Right renal cortex interstitium (tissue), 3 donors: Measurements from ENCODE around the gene SPAM1. TPM values are rescaled to one million over a fixed set of nuclear protein-coding genes. Genes with fewer than 3 reads are reported as not detected.
"Not testable (repeated sequence)": the region's sequence is repeated elsewhere in the genome, so short reads cannot be mapped to it uniquely, and the experiment has no call there.

Source experiments
- DNase-seq, 3 donors: peaks; one replicate each; pipeline ENCODE4 v3.0.0-alpha.2; 2013; ENCODE audit warnings: low read depth in 3 of 3, low spot score in 2 of 3
- polyA plus RNA-seq, 3 donors: library from polyadenylated mRNA; unstranded; fragments of 120-200 nt; gene quantifications; one replicate each; pipeline ENCODE4 v1.2.1, GENCODE V29; 2013; ENCODE audit not compliant: insufficient read length in 3 of 3

Gene SPAM1
- polyA plus RNA-seq, 3 donors: not detected

DNA sequence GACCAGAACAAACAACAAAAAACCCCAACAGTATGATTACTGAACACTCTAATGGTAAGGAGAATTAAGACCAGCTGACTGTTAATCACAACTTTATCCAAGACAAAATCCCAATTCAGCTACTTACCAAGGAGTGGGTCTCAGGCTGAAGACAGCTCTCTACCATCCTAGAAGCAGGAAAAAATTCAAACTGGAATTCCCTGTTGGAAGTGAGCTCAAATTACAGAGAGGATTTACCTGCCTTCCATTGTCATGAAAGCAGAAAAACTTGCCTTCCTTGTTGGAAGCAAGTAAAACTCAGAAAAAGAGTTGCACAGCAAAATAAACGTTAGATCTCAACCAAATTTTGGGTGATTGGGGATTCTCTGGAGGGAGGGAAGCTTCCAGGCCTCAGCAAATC lies 20.9 kb downstream of the SPAM1 start:
- DNase-seq: no peak

DNA sequence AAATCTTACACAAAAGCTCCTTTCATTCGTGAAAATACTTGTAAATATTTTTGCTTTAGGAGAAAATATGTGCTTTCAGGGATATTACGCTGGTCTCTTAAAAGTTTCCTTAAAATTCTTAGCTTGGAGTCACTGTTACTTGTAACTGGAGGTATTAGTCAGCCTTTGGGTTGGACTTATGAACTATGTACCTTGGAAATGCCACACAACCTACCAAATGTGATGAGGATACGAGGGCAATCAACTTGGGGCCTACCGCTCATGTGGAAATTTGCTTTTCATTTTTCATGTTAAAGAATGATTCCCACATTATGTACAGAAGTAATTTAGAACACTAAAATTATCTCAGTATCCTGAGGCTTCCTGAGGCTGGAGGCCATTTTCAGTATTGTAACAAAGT lies 23.1 kb downstream of the SPAM1 start:
- DNase-seq: no peak

DNA sequence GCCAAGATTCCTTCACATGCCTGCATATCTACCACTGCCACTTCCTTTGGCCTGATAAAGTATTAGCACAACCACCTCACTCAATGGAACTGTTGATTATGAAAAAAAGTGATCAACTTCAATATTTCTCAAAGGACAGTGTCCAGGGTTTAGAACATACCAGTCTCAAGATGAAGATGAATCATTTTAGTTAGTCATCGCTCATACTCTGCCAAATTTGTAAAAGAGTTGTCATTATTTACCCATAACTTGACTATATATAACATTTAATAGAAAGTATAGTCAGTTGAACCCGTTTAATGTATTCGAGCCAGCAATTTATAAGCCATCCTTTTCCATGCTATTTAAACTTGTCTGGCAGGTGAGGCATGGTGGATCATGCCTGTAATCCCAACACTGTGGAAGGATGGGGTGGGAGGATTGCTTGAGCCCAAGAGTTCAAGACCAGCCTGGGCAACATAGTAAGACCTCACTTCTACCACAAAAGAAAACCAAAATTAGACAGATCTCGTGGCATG lies 33.2 kb downstream of the SPAM1 start:
- DNase-seq: no peak

DNA sequence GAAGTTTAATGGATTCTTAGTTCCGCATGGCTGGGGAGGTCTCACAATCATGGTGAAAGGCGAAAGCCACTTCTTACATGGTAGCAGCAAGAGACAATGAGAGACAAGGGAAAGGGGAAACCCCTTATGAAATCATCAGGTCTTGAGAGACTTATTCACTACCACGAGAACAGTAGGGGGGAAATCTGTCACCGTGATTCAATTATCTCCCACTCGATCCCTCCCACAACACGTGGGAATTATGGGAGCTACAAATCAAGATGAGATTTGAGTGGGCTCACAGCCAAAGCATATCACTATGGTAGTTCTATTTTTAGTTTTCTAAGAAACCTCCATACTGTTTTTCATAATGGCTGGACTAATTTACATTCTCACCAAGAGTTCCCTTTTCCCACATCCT lies 36.7 kb downstream of the SPAM1 start:
- DNase-seq: no peak

DNA sequence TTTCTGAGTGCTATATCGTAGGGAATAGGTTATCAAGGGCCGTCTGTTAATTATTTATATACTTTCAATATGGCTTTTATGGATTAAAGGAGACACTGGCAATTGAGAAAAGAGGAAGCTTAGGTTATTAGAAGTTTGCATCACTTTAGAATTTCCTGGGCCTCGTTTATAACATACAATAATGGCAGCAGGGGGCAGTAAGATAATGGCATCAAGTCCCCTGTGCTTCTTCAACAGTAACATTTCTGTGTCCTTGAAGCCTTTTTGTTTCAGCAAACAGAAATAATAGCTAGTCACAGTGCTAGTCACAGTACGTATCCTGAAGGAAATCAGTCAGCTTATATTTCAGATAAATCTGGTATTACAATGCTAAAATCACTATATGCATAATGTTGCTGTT lies 41.9 kb downstream of the SPAM1 start:
- no peak for DNase-seq

DNA sequence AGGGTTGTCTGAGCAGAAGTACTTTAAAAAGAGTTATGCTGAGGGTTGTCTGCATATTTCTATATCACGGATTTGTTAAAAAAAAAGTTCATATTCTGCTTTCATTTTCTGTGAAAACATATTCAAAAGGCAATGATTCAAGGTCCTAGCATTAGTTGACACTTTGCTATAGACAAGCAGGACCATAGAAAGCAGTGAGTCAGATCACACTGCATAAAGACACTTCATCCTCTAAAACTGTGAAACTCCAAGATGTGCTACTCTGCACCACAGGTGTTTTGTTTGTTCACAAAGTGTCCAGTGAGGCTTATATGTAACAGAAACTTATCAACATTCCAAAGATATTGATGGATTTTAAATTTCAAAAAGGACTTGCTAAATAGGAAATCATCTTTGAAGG lies 47.0 kb downstream of the SPAM1 start:
- no peak for DNase-seq

DNA sequence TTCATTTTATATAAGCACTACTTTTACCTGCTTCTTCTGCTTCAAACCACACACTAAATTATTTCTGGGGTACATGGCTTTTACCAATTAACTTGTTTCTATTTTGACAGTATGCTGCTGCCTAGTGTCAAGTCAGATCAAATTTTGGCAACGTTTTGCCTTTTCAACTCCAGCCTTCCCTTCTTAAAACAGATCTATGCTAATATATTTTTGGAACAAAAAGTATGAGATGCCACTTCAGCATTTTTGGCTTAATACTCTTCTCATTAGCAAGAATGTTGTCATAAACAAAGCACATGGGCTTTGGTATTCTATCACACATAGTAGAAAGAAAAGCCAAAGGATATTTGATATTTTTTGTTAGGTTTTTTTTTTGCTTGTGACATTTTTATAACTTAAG lies 47.8 kb downstream of the SPAM1 start:
- DNase-seq: no peak

DNA sequence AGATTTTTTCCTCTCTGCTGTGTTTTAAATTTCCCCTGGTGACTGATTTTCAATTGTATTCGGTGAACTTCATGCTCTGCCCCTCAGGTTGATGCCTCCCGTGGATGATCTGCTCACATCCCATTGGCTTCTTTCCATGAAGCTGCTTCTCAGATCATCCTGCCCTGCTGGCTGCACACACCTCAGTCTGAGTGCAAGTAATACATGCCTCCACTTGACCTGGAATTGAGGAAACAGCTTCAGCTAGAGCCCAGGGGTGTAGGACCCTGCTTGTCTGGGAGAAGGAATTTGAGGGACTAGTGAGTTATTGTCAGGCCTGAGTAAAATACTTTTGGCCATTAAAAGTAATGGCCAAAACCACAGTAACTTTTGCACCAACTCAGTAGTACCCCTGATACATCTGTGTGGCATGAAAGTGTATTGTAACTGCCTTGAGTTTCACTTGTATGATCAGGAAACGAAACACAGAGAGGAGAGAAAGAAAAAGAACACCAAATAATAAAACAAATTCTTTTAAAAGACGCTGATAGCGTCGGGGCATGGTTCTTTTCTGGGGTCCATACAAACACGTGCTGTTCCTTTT lies 49.4 kb downstream of the SPAM1 start:
- DNase-seq: no peak

DNA sequence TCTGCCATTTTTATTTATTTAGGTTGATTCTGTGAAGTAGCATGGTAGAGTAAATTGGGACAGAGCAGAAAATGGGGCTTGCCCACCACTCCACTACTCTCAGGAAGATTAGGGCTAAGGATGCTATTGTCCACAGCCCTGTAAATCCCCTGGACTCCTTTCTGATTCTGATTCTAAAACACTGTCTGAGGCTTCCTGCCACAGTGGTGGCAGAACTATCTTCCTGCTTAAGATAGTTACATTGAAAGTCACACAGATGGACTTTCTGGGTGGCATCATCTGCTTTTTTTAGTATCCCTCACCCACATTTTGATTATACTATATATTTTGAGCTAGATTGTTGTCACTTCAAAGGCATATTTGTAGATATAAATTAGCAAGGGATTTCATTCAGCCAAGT lies 50.0 kb downstream of the SPAM1 start:
- DNase-seq: no peak

DNA sequence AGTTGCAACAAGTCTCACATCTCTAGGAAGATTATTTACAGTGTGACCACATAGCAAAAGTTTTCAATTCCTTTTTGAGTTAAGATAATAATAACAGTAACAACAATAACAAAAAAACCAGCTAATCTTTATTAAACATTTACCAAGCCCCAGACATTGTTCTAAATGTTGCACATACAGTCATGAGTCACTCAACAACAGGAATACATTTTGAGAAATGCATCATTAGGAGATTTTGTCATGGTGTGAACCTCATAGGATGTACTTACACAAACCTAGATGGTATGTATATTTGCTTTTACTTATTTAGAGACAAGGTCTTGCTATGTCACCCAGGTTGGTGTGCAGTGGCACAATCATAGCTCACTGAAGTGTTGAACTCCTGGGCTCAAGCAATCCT lies 52.0 kb downstream of the SPAM1 start:
- DNase-seq: no peak

DNA sequence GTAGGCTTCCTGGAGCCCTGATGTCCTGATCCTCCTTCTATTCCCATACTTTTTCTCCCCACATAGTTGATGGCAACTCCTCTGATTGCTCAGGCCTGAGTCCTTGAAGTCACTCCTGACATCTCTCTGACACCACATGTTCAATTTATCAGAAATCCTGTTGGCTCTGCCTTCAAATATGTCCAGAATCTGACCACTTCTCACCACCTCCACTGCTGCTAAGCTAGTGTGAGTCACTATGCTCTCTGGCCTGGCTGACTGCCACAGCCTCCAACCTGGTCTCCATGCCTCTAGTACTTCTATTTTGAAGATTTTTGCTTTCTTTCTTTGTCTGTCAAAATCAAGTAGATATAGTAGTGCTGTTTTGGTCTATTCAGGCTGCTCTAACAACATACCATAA lies 54.8 kb downstream of the SPAM1 start:
- DNase-seq: no peak

DNA sequence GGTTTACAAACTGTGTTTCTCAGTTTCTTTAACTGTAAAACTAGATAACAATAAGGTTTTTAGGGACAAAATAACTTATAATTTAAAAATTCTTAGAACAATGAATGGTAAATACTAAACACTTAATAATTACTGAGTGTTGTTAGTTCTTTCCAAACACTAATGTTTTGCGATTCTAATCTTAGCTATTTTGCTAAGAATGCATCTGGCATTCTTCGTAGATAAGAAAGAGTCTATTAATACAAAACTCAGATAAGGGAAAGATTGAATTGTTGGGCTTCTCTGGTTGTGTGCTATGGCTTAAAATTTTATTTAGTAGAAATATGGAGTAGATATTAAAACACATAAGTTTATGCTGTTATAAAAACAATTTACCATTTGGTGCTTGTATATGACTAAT lies 62.4 kb downstream of the SPAM1 start:
- DNase-seq: no peak

DNA sequence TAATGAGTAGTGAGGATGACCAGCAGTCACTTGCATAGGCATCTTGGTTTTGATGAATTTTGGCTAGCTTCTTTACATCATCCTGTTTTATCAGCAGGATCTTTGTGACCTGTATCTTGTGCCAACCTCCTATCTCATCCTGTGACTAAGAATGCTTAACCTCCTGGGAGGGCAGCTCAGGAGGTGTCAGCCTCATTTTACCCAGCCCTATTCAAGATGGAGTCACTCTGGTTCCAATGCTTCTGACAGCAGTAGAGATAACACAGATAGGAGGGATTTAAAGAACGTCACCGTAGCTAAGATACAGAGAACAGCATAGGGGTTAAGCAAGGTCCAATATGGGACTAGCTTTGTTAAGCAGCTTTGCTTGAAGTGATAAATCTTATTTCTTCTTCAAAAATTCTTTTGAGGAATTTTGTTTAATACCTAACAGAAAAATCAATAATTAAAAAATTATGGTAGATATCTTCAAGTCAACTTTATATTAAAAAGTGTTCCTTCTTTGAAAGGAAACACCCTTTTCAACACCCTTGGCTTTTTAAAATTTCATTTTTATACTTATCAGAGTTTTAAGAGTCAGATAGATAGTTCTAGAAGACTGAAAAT lies 68.0 kb downstream of the SPAM1 start:
- DNase-seq: no peak

DNA sequence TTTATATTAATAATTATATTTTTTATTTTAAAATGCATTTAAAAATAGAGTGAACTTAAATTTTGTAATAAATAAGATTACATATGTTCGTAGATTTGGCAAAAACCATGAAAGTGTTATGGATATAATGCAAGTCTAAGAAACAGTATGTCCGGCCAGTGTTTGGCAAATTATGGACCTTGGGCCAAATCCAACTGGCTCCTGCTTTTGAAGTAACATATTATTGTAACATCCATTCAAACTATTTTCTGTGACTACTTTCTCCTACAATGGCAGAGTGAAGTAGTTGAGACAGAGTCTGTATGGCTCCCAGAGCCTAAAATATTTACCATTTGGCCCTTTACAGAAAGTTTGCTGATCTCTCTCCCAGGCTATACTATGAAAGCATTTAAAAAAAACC lies 69.0 kb downstream of the SPAM1 start:
- DNase-seq: no peak

DNA sequence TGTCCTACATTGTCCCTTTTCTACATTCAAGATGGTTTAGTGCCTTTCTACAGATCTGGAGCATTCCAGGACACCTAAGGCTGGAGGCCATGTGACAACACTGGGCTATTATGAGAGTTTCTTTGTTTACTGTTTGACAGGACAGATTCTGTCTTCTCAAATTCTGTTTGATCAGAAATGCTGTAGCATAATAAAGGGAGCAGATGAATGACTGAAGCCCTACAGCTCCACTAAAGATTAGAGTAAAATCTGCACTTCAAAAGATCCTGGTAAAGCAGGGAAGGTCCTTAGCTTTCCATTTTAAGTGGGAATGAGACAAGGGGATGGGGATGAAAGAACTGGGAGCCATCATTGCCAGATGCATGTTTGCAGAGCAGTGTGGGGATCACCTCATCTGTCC lies 69.4 kb downstream of the SPAM1 start:
- no peak for DNase-seq

DNA sequence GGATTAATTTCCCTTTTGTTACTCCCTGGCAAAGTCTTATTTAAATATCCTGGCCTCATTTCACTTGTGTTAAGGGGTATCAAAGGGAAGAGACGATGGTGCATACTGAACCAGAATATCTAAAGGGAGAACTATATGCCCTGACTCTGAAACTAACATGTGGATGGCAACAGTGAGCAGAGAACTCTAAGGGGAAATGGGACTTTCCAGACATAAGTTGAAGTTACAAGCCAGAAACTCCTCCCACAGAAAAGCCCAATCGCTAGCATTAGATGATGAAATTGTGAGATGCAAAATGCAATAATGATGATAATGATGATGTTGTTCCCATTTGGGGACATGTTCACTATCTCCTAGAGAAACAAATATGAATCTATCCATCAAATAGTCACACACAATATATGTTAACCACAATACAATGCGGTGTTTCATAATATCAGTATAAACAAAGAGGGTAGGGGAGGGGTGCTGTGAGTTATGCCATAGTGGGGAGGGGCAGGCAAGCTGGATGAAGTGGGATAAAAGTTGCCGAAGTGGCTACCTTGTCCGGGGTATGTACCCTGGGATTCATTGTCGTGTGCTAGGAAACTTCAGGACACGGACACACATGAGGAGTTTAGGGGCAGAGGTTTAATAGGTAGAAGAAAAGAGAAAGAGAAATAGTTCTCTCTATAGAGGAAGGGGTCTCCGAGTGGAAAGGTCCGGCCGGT lies 70.7 kb downstream of the SPAM1 start:
- no peak for DNase-seq

DNA sequence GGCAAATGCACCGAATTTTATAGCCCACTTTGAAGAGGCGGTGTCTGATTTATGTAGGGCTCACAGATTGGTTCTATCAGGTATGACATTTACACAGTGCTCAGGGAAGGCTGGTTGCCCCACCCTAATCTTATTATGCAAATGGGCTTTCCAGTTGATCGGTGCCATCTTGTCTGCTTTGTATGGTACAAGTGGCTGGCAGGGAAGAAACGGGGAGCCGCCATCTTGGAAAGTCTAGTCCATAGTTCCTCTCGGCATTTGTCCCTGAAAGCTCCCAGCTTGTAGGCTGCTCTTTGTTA lies 71.2 kb downstream of the SPAM1 start:
- no peak for DNase-seq

DNA sequence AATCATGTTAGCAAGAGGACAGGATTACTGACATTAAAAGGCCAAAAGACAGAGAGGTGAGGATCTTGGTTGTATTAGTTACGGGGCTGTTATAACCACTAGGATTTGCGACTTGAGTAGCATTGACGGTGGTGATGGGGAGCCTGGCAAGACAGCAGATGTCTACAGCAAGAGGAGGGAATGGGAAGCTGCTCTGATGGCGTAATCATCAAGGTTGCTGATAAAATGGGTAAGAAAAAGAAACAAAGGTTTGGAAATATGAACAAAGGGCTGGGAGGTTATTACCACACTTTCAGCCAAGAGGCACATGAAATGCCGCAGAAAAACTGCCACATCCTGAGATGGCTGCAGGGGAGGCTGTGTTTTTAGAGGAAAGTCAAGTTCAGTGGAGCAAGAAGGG lies 73.9 kb downstream of the SPAM1 start:
- DNase-seq: no peak

DNA sequence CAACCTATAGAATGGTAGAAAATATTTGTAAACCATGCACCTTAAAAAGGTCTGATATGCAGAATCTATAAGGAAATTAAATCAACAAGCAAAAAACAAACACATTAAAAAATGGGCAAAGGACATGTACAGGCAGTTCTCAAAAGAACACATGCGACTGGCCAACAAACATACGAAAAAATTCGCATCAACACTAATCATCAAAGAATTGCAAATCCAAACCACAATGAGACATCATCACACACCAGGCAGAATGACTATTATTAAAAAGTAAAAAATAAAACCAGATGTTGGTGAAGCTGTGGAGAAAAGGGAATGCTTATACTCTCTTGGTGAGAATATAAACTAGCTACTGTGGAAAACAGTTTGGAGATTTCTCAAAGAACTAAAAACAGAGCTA lies 74.7 kb downstream of the SPAM1 start:
- no peak for DNase-seq

DNA sequence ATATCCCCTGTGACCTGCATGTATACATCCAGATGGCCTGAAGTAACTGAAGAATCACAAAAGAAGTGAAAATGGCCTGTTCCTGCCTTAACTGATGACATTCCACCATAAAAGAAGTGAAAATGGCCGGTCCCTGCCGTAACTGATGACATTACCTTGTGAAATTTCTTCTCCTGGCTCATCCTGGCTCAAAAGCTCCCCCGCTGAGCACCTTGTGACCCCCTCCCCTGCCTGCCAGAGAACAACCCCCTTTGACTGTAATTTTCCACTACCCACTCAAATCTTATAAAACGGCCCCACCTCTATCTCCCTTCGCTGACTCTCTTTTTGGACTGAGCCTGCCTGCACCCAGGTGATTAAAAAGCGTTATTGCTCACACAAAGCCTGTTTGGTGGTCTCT lies 83.3 kb downstream of the SPAM1 start:
- DNase-seq: not testable (repeated sequence)

DNA sequence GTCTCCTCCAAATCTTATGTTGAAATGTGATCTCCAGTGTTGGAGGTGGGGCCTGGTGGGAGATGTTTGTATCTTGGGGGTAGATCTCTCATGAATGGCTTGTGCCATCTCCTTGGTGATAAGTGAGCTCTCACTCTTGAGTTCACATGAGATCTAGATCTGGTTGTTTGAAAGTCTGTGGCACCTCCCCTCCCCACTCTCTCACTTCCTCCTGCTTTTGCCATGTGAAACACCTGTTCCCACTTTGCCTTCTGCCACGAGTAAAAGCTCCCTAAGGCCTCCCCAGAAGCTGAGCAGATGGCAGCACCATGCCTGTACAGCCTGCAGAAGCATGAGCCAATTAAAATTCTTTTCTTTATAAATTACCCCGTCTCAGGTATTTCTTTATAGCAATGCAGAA lies 84.3 kb downstream of the SPAM1 start:
- no peak for DNase-seq
